Putamen (tissue), 1 donor: Measurements from ENCODE around the gene SLC16A13.
"Not testable (repeated sequence)": the region's sequence is repeated elsewhere in the genome, so short reads cannot be mapped to it uniquely, and the experiment has no call there.

Experiments
- DNase-seq: peaks from one replicate; pipeline ENCODE4 v3.0.0-alpha.2; 2016; ENCODE audit warnings: low spot score

The SLC16A13 gene

GRCh38 chr17:7063518-7064094 lies 27.8 kb downstream of the SLC16A13 start:
- peak; percentile 55 for DNase-seq

GRCh38 chr17:7064261-7064660 lies 28.4 kb downstream of the SLC16A13 start:
- DNase-seq, result no peak

GRCh38 chr17:7067198-7067597 lies 31.4 kb downstream of the SLC16A13 start:
- no peak for DNase-seq

GRCh38 chr17:7068268-7068667 lies 32.5 kb downstream of the SLC16A13 start:
- no peak for DNase-seq

- no peak for DNase-seq
Measured at GRCh38 chr17:7070712-7071111, 34.9 kb downstream of the SLC16A13 start.

GRCh38 chr17:7072406-7072805 lies 36.6 kb downstream of the SLC16A13 start:
- no peak for DNase-seq

GRCh38 chr17:7074931-7075330 lies 39.1 kb downstream of the SLC16A13 start:
- DNase-seq, result no peak

- DNase-seq, result no peak
Measured at GRCh38 chr17:7077911-7078546, 42.2 kb downstream of the SLC16A13 start.

GRCh38 chr17:7078711-7079110 lies 42.9 kb downstream of the SLC16A13 start:
- DNase-seq, result no peak

GRCh38 chr17:7079581-7080455 lies 44.0 kb downstream of the SLC16A13 start, which contains the start of gene CLEC10A:
CLEC10A (minus strand) TSS chr17:7080251; CDS start chr17:7078812, 1,439 bp downstream.
- DNase-seq, result no peak

- DNase-seq, result no peak
Measured at GRCh38 chr17:7080456-7081041, 44.7 kb downstream of the SLC16A13 start.

- no peak for DNase-seq
Measured at GRCh38 chr17:7081341-7082062, 45.7 kb downstream of the SLC16A13 start.

- DNase-seq, result no peak
Measured at GRCh38 chr17:7083592-7083991, 47.8 kb downstream of the SLC16A13 start.

- DNase-seq, result no peak
Measured at GRCh38 chr17:7084088-7084487, 48.3 kb downstream of the SLC16A13 start.

- not testable (repeated sequence) for DNase-seq
Measured at GRCh38 chr17:7088442-7088841, 52.6 kb downstream of the SLC16A13 start.

- not testable (repeated sequence) for DNase-seq
Measured at GRCh38 chr17:7089570-7089969, 53.8 kb downstream of the SLC16A13 start.
